Endothelial cell of umbilical vein (primary cell): ENCODE measurements around the gene ATP13A3. TPM values are rescaled to one million over a fixed set of nuclear protein-coding genes. Genes with fewer than 3 reads are reported as not detected.

Source experiments
- BruUV-seq: library from RNA; stranded (reverse); fragments of 400-500 nt; replicated peaks from 2 replicates; lab custom pipeline; 2021; lab: Mats Ljungman, UMichigan
- CTCF ChIA-PET: fragments of 300-600, 350-600 bp; sonication (Branson Sonifier 250); formaldehyde crosslinking; loops from one replicate; lab custom pipeline; 2021; ENCODE audit warnings: antibody characterized with exemption, inconsistent platforms; lab: Charles Lee
- POLR2A ChIA-PET: fragments of 300-600, 350-600 bp; sonication (Branson Sonifier 250); formaldehyde crosslinking; loops from one replicate; lab custom pipeline; 2021; ENCODE audit warnings: antibody characterized with exemption, inconsistent platforms; lab: Charles Lee
- DNase-seq: peaks from one replicate; pipeline ENCODE4 v3.0.0-alpha.2; 2011; ENCODE audit warnings: low read depth, low spot score
- FAIRE-seq: peaks from 2 replicates; lab custom pipeline; 2011; peaks lifted over from hg19 to GRCh38; lab: Jason Lieb, UNC
- H2AFZ ChIP-seq: 2 replicates; pipeline ENCODE4 v1.6.0; 2012; ENCODE audit warnings: low read depth, low read length, control low read depth, inconsistent platforms
- H3K27ac ChIP-seq: 2 replicates; pipeline ENCODE4 v1.5.1; 2011; ENCODE audit warnings: low read depth, mild to moderate bottlenecking, control low read depth, low read length, moderate library complexity; ENCODE audit not compliant: insufficient read depth
- H3K27me3 ChIP-seq, 2 experiments: 2 replicates each; pipeline versions ENCODE4 v1.6.0 to v1.6.1; 2011; ENCODE audit warnings: low read length in 2 of 2, mixed read lengths in 1 of 2; ENCODE audit not compliant: control insufficient read depth in 2 of 2, insufficient read depth in 2 of 2
- H3K36me3 ChIP-seq, 2 experiments: 2 replicates in 1 of 2; 3 replicates in 1 of 2; pipeline ENCODE4 v1.5.1; 2011; ENCODE audit warnings: low read length in 2 of 2, mild to moderate bottlenecking in 1 of 2, moderate library complexity in 1 of 2; ENCODE audit not compliant: control insufficient read depth in 2 of 2, insufficient read depth in 2 of 2; ENCODE audit errors: extremely low read depth in 1 of 2
- H3K4me1 ChIP-seq: 3 replicates; pipeline ENCODE4 v1.5.1; 2011; ENCODE audit warnings: mild to moderate bottlenecking, low read length; ENCODE audit not compliant: control insufficient read depth, insufficient read depth; ENCODE audit errors: extremely low read depth
- H3K4me2 ChIP-seq: 2 replicates; pipeline ENCODE4 v1.6.1; 2011; ENCODE audit warnings: low read length, control low read depth, mixed read lengths; ENCODE audit not compliant: insufficient read depth
- H3K4me3 ChIP-seq, 3 experiments: fragments of 200-600 bp in 1 of 3; sonication (generic), shearing (Covaris generic) in 1 of 3; replicated peaks in 1 of 3; 2 replicates each; pipeline ENCODE4 v1.5.1; 2011 to 2016; ENCODE audit warnings: control low read depth in 3 of 3, low read length in 3 of 3, mild to moderate bottlenecking in 2 of 3, inconsistent platforms in 1 of 3, low read depth in 1 of 3, moderate library complexity in 1 of 3; ENCODE audit not compliant: insufficient read depth in 1 of 3
- H3K79me2 ChIP-seq: 2 replicates; pipeline ENCODE4 v1.6.0; 2012; ENCODE audit warnings: low read length, inconsistent platforms; ENCODE audit not compliant: control insufficient read depth, insufficient read depth
- H3K9ac ChIP-seq: replicated peaks from 2 replicates; pipeline ENCODE3; 2011; ENCODE audit warnings: low read length, control low read depth; ENCODE audit not compliant: insufficient read depth; ENCODE audit errors: extremely low read depth
- H3K9me1 ChIP-seq: replicated peaks from 3 replicates; pipeline ENCODE4 v1.6.0; 2011; ENCODE audit warnings: mild to moderate bottlenecking, low read length; ENCODE audit not compliant: control insufficient read depth, insufficient read depth; ENCODE audit errors: extremely low read depth
- H3K9me3 ChIP-seq: replicated peaks from 2 replicates; pipeline ENCODE4 v1.5.1; 2012; ENCODE audit warnings: low read length, inconsistent platforms; ENCODE audit not compliant: control insufficient read depth, insufficient read depth
- H4K20me1 ChIP-seq: replicated peaks from 2 replicates; pipeline ENCODE3; 2011; ENCODE audit warnings: mild to moderate bottlenecking, low read length; ENCODE audit not compliant: control insufficient read depth, insufficient read depth; ENCODE audit errors: extremely low read depth
- EZH2 ChIP-seq: IDR thresholded peaks from 2 replicates; pipeline ENCODE4 v1.6.1; 2012; ENCODE audit warnings: borderline replicate concordance, low read depth, mild to moderate bottlenecking, moderate library complexity, low read length, inconsistent platforms; ENCODE audit not compliant: severe bottlenecking
- FOS ChIP-seq: IDR thresholded peaks from 2 replicates; pipeline ENCODE4 v1.6.1; 2011; ENCODE audit warnings: mild to moderate bottlenecking, low read length, moderate library complexity, borderline replicate concordance; ENCODE audit not compliant: insufficient read depth
- GATA2 ChIP-seq: IDR thresholded peaks from 2 replicates; pipeline ENCODE4 v1.7.0; 2011; ENCODE audit warnings: low read depth, mild to moderate bottlenecking, moderate library complexity, mixed read lengths, low read length; ENCODE audit not compliant: insufficient read length, insufficient read depth
- JUN ChIP-seq: IDR thresholded peaks from 2 replicates; pipeline ENCODE4 v1.6.1; 2011; ENCODE audit warnings: borderline replicate concordance, low read depth; ENCODE audit not compliant: insufficient read length, insufficient read depth
- MYC ChIP-seq: IDR thresholded peaks from one replicate; pipeline ENCODE4 v1.6.1; 2011; ENCODE audit warnings: mild to moderate bottlenecking, low read depth, low read length
- POLR2A ChIP-seq: IDR thresholded peaks from 2 replicates; pipeline ENCODE4 v1.6.1; 2012; ENCODE audit warnings: low read depth, mild to moderate bottlenecking, control low read depth, low read length
- POLR2AphosphoS5 ChIP-seq: IDR thresholded peaks from 2 replicates; pipeline ENCODE4 v1.6.1; 2012; ENCODE audit warnings: low read depth, mild to moderate bottlenecking, control low read depth, low read length, moderate library complexity; ENCODE audit not compliant: insufficient read depth
- dilution Hi-C: fragments of 300-500 bp; cut with MboI; formaldehyde crosslinking; loops from one replicate; pipeline ENCODE4 v1.15.0; 2019; ENCODE audit warnings: low sequenced_read_pairs; ENCODE audit not compliant: extremely low pct_ligation_motif_present
- intact Hi-C: fragments of 100-400 bp; cut with micrococcal nuclease; formaldehyde crosslinking; loops from one replicate; pipeline ENCODE4 v1.10.0; 2022
- polyA plus RNA-seq, 4 experiments: library from polyadenylated mRNA; depleted of rRNA in 3 of 4; stranded (reverse) in 3 of 4; unstranded in 1 of 4; fragments of >200 nt; gene quantifications; 2 replicates each; pipeline versions ENCODE4 v1.2.1 to v1.2.3, GENCODE V29; 2011 to 2012; ENCODE audit warnings: missing spikeins in 1 of 4
- total RNA-seq: library from RNA; stranded (reverse); gene quantifications from 2 replicates; pipeline ENCODE4 v1.2.3, GENCODE V29; 2021
- TF ChIP-seq, protein P1 (sequence below), 2 donors: IDR thresholded peaks; 1 replicate in 1 of 2; 2 replicates in 1 of 2; pipeline ENCODE4 v1.5.1; 2011; ENCODE audit warnings: low read length in 2 of 2, mild to moderate bottlenecking in 2 of 2, moderate library complexity in 2 of 2, control low read depth in 1 of 2, inconsistent platforms in 1 of 2, low read depth in 1 of 2; ENCODE audit not compliant: insufficient read depth in 1 of 2; ENCODE audit errors: extremely low read depth in 1 of 2
- TF ChIP-seq, protein P2 (sequence below): IDR thresholded peaks from 2 replicates; pipeline ENCODE4 v1.6.1; 2011; ENCODE audit not compliant: insufficient read depth, insufficient read length

ATP13A3 gene
- total and polyA plus RNA-seq, 2 donors (not counting 3 experiments of a cell fraction or from before 2014, with no cell fraction given) = 12.0 to 59.0 TPM

DNA sequence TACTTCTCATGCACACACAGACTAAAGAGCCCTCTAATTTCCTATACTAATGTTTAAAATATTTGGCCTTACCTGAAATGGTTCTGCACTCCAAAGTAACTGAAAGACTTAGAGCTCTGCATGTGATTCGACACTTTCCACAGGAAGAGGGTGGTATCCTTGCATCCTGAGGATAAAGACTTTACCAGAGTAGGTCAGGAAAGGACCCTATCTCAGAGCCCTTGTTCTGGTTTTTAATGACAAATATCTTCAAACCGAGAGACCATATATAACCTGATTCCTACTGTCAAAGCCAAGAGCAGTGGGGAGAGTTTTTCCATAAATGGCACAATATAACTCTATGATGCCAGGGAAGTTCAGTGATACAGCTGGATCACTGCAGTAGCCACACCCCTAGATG, 87.6 kb downstream of the ATP13A3 start, which contains the start of gene GP5:
TSS of gene GP5 (minus strand) at position 101 of the 400 bp plus-strand sequence. CDS start 984 bp downstream, outside the sequence.
- FAIRE-seq (no peak), DNase-seq (no peak)
- H3K27me3 ChIP-seq = peaks cover 22 to 43% of the 10 kb centered on the region in 2 experiments
- peaks cover 6% of the 10 kb centered on the region for H3K4me1 ChIP-seq
- POLR2A ChIA-PET = no interaction called here
- dilution Hi-C loops = no loop called here
- CTCF ChIA-PET = interaction anchor here (0.8 to 6.6 kb wide), 10 partner anchors 8 to 65 kb away, joined by 3 to 74 read pairs (median 3); no protein-coding TSS in a partner anchor
- no peaks in the 10 kb centered on the region for H3K79me2 ChIP-seq
- H3K9me3 ChIP-seq = no peaks in the 10 kb centered on the region
- no peak within 1 kb of the TSS for H3K9ac ChIP-seq
- no peaks in the 10 kb centered on the region for H3K36me3 ChIP-seq
- no peak within 1 kb of the TSS for H3K27ac ChIP-seq
- peak within 1 kb of the TSS; percentile 64 for H3K4me2 ChIP-seq
- BruUV-seq = no TSS peak
- TF ChIP-seq POLR2A = no peak
- TF ChIP-seq EZH2 = no peak
- TF ChIP-seq GATA2 = no peak
- TF ChIP-seq JUN = no peak
- TF ChIP-seq FOS = no peak
- TF ChIP-seq, protein P1, sequence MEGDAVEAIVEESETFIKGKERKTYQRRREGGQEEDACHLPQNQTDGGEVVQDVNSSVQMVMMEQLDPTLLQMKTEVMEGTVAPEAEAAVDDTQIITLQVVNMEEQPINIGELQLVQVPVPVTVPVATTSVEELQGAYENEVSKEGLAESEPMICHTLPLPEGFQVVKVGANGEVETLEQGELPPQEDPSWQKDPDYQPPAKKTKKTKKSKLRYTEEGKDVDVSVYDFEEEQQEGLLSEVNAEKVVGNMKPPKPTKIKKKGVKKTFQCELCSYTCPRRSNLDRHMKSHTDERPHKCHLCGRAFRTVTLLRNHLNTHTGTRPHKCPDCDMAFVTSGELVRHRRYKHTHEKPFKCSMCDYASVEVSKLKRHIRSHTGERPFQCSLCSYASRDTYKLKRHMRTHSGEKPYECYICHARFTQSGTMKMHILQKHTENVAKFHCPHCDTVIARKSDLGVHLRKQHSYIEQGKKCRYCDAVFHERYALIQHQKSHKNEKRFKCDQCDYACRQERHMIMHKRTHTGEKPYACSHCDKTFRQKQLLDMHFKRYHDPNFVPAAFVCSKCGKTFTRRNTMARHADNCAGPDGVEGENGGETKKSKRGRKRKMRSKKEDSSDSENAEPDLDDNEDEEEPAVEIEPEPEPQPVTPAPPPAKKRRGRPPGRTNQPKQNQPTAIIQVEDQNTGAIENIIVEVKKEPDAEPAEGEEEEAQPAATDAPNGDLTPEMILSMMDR (IDR thresholded peaks at IDR 0.05; ENCODE audit: extremely low read depth in 1 of 2, insufficient read depth in 1 of 2, low read depth in 1 of 2, low read length in 2 of 2) = no peak
- TF ChIP-seq MYC = no peak
- TF ChIP-seq POLR2AphosphoS5 = no peak
- TF ChIP-seq, protein P2, sequence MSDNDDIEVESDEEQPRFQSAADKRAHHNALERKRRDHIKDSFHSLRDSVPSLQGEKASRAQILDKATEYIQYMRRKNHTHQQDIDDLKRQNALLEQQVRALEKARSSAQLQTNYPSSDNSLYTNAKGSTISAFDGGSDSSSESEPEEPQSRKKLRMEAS = no peak
- H3K4me3 ChIP-seq = peak within 1 kb of the TSS in 2 of 3 experiments; percentile 2 to 29
- H4K20me1 ChIP-seq = no peaks in the 10 kb centered on the region
- peak within 1 kb of the TSS; percentile 1 for H2AFZ ChIP-seq
- no peaks in the 10 kb centered on the region for H3K9me1 ChIP-seq
- intact Hi-C loops = no loop called here
